H1 (cell line): Measurements from ENCODE around the gene TTC6. TPM values are rescaled to one million over a fixed set of nuclear protein-coding genes. Genes with fewer than 3 reads are reported as not detected.

Experiments
- CTCF ChIA-PET: fragments of 300-600 bp; sonication (Branson Sonifier 250); formaldehyde crosslinking; loops from one replicate; lab custom pipeline; 2021; ENCODE audit not compliant: partially characterized antibody; lab: Charles Lee
- POLR2A ChIA-PET: fragments of 300-600 bp; sonication (Branson Sonifier 250); formaldehyde crosslinking; loops from one replicate; lab custom pipeline; 2021; ENCODE audit warnings: inconsistent platforms; ENCODE audit not compliant: partially characterized antibody; lab: Charles Lee
- DNase-seq, 2 experiments: peaks; one replicate each; pipeline versions ENCODE4 v3.0.0 to v3.0.0-alpha.2; 2010 to 2022; ENCODE audit warnings: low spot score in 2 of 2, low read depth in 1 of 2, mixed read lengths in 1 of 2
- FAIRE-seq: peaks from 2 replicates; lab custom pipeline; 2011; peaks lifted over from hg19 to GRCh38; lab: Jason Lieb, UNC
- H2AFZ ChIP-seq: 2 replicates; pipeline ENCODE4 v1.8.1; 2012; ENCODE audit warnings: low read length, inconsistent platforms
- H2AK5ac ChIP-seq: 2 replicates; pipeline ENCODE4 v1.6.1; 2013; ENCODE audit warnings: low read depth, low read length
- H2BK120ac ChIP-seq: replicated peaks from 2 replicates; pipeline ENCODE3; 2013; ENCODE audit warnings: low read depth, low read length, inconsistent platforms
- H2BK12ac ChIP-seq: 2 replicates; pipeline ENCODE4 v1.6.1; 2013; ENCODE audit warnings: low read depth, low read length
- H2BK15ac ChIP-seq: 2 replicates; pipeline ENCODE4 v1.6.1; 2013; ENCODE audit warnings: low read length
- H2BK20ac ChIP-seq: 2 replicates; pipeline ENCODE4 v1.6.1; 2013; ENCODE audit warnings: low read length
- H2BK5ac ChIP-seq: 2 replicates; pipeline ENCODE4 v1.6.1; 2013; ENCODE audit warnings: low read depth, low read length
- H3K14ac ChIP-seq: 2 replicates; pipeline ENCODE4 v1.6.1; 2013; ENCODE audit warnings: inconsistent platforms; ENCODE audit not compliant: insufficient read length
- H3K18ac ChIP-seq: 2 replicates; pipeline ENCODE4 v1.6.1; 2013; ENCODE audit warnings: low read length; ENCODE audit errors: extremely low read depth
- H3K23ac ChIP-seq: 2 replicates; pipeline ENCODE4 v1.6.1; 2013; ENCODE audit warnings: inconsistent platforms; ENCODE audit not compliant: insufficient read length
- H3K23me2 ChIP-seq: 2 replicates; pipeline ENCODE4 v1.6.1; 2013; ENCODE audit warnings: low read depth, low read length
- H3K27ac ChIP-seq: 2 replicates; pipeline ENCODE4 v1.6.1; 2011; ENCODE audit warnings: low read depth, low read length, inconsistent platforms
- H3K27me3 ChIP-seq, 4 experiments: replicated peaks in 1 of 4; 1 replicate in 1 of 4; 2 replicates in 3 of 4; pipeline versions ENCODE4 v1.6.1 to v1.8.1; 2011 to 2013; ENCODE audit warnings: low read length in 3 of 4, mild to moderate bottlenecking in 3 of 4, inconsistent platforms in 2 of 4, mixed read lengths in 2 of 4, moderate library complexity in 1 of 4; ENCODE audit not compliant: control insufficient read depth in 3 of 4, insufficient read depth in 3 of 4; ENCODE audit errors: extremely low read depth in 1 of 4
- H3K36me3 ChIP-seq, 4 experiments: 2 replicates each; pipeline versions ENCODE4 v1.6.1 to v1.8.1; 2011 to 2013; ENCODE audit warnings: mild to moderate bottlenecking in 4 of 4, low read length in 3 of 4, moderate library complexity in 2 of 4, control low read depth in 1 of 4, inconsistent platforms in 1 of 4; ENCODE audit not compliant: insufficient read depth in 4 of 4, control insufficient read depth in 2 of 4
- H3K4ac ChIP-seq: replicated peaks from 2 replicates; pipeline ENCODE3; 2013; ENCODE audit warnings: low read length, low read depth, mixed read lengths, inconsistent platforms; ENCODE audit not compliant: insufficient read length
- H3K4me1 ChIP-seq, 4 experiments: replicated peaks in 1 of 4; 1 replicate in 1 of 4; 2 replicates in 3 of 4; pipeline versions ENCODE4 v1.6.1 to v1.8.1; 2011 to 2013; ENCODE audit warnings: low read length in 3 of 4, inconsistent platforms in 2 of 4, mixed read lengths in 1 of 4; ENCODE audit not compliant: insufficient read depth in 4 of 4, control insufficient read depth in 3 of 4
- H3K4me2 ChIP-seq, 2 experiments: 2 replicates each; pipeline versions ENCODE4 v1.6.1 to v1.8.1; 2011 to 2013; ENCODE audit warnings: low read depth in 2 of 2, low read length in 2 of 2, control low read depth in 1 of 2, inconsistent platforms in 1 of 2, mild to moderate bottlenecking in 1 of 2; ENCODE audit not compliant: insufficient read depth in 1 of 2
- H3K4me3 ChIP-seq, 4 experiments: fragments of 200-600, 300-600 bp in 1 of 4; sonication (generic), shearing (Covaris generic), sonication (Bioruptor Twin) in 1 of 4; 2 replicates each; pipeline versions ENCODE4 v1.5.1 to v1.8.1; 2011 to 2016; ENCODE audit warnings: low read length in 4 of 4, low read depth in 3 of 4, control low read depth in 2 of 4, inconsistent platforms in 2 of 4, mild to moderate bottlenecking in 2 of 4, mixed read lengths in 1 of 4, moderate library complexity in 1 of 4; ENCODE audit not compliant: insufficient read depth in 2 of 4; ENCODE audit errors: extremely low read depth in 1 of 4
- H3K56ac ChIP-seq: replicated peaks from 2 replicates; pipeline ENCODE3; 2013; ENCODE audit warnings: low read depth, mild to moderate bottlenecking, mixed read lengths, low read length, inconsistent platforms; ENCODE audit not compliant: insufficient read length
- H3K79me1 ChIP-seq: 2 replicates; pipeline ENCODE4 v1.6.1; 2013; ENCODE audit warnings: low read depth, low read length, control low read depth
- H3K79me2 ChIP-seq, 2 experiments: 2 replicates each; pipeline versions ENCODE4 v1.6.1 to v1.8.1; 2012 to 2013; ENCODE audit warnings: low read length in 2 of 2, mild to moderate bottlenecking in 2 of 2, inconsistent platforms in 1 of 2; ENCODE audit not compliant: insufficient read depth in 2 of 2, control insufficient read depth in 1 of 2
- H3K9ac ChIP-seq, 4 experiments: replicated peaks in 1 of 4; 1 replicate in 1 of 4; 2 replicates in 3 of 4; pipeline versions ENCODE4 v1.6.1 to v1.8.1; 2011 to 2013; ENCODE audit warnings: low read depth in 3 of 4, low read length in 3 of 4, control low read depth in 2 of 4, mild to moderate bottlenecking in 2 of 4, moderate library complexity in 2 of 4, inconsistent platforms in 1 of 4; ENCODE audit errors: extremely low read depth in 1 of 4
- H3K9me3 ChIP-seq, 2 experiments: 2 replicates each; pipeline versions ENCODE4 v1.6.1 to v1.8.1; 2012 to 2013; ENCODE audit warnings: mild to moderate bottlenecking in 2 of 2, moderate library complexity in 2 of 2, control low read depth in 1 of 2, inconsistent platforms in 1 of 2, low read depth in 1 of 2, low read length in 1 of 2, mixed read lengths in 1 of 2; ENCODE audit not compliant: insufficient read depth in 2 of 2
- H4K20me1 ChIP-seq, 2 experiments: replicated peaks in 1 of 2; 2 replicates each; pipeline versions ENCODE3 to v1.8.1; 2011 to 2013; ENCODE audit warnings: inconsistent platforms in 2 of 2, low read length in 2 of 2, mild to moderate bottlenecking in 1 of 2; ENCODE audit not compliant: insufficient read depth in 2 of 2, control insufficient read depth in 1 of 2
- H4K5ac ChIP-seq: 2 replicates; pipeline ENCODE4 v1.6.1; 2013; ENCODE audit warnings: low read length, low read depth, mixed read lengths, inconsistent platforms; ENCODE audit not compliant: insufficient read length
- H4K8ac ChIP-seq: 2 replicates; pipeline ENCODE4 v1.8.0; 2013; ENCODE audit warnings: mild to moderate bottlenecking, moderate library complexity, low read length, inconsistent platforms; ENCODE audit not compliant: insufficient read depth; ENCODE audit errors: extremely low read depth
- H4K91ac ChIP-seq: replicated peaks from 2 replicates; pipeline ENCODE3; 2013; ENCODE audit warnings: low read length, mixed read lengths, inconsistent platforms; ENCODE audit not compliant: insufficient read length
- CEBPB ChIP-seq: IDR thresholded peaks from 2 replicates; pipeline ENCODE4 v1.6.1; 2012; ENCODE audit warnings: low read depth, low read length
- CREB1 ChIP-seq: IDR thresholded peaks from 2 replicates; pipeline ENCODE4 v1.6.1; 2012; ENCODE audit warnings: inconsistent platforms
- GABPA ChIP-seq: IDR thresholded peaks from 2 replicates; pipeline ENCODE4 v1.6.1; 2011; ENCODE audit warnings: mild to moderate bottlenecking, low read length, moderate library complexity, borderline replicate concordance; ENCODE audit not compliant: insufficient read depth
- HDAC6 ChIP-seq: IDR thresholded peaks from one replicate; pipeline ENCODE4 v1.7.1; 2012; ENCODE audit warnings: low read depth, mild to moderate bottlenecking, inconsistent platforms, low read length, moderate library complexity
- KDM5A ChIP-seq: fragments of 200-600 bp; IDR thresholded peaks from 2 replicates; pipeline ENCODE4 v1.7.1; 2012; ENCODE audit warnings: mild to moderate bottlenecking, low read length, inconsistent platforms, mixed read lengths
- MAFK ChIP-seq: IDR thresholded peaks from 2 replicates; pipeline ENCODE4 v1.6.1; 2012; ENCODE audit warnings: low read depth, mild to moderate bottlenecking, improper control_type of control experiment, low read length
- NANOG ChIP-seq: IDR thresholded peaks from 2 replicates; pipeline ENCODE4 v1.6.1; 2011; ENCODE audit warnings: low read length, low read depth, mild to moderate bottlenecking, inconsistent platforms; ENCODE audit not compliant: insufficient read depth, poor library complexity, severe bottlenecking
- POU5F1 ChIP-seq: IDR thresholded peaks from 2 replicates; pipeline ENCODE4 v1.6.1; 2011; ENCODE audit warnings: low read depth, mild to moderate bottlenecking, low read length, moderate library complexity
- SP4 ChIP-seq: IDR thresholded peaks from 2 replicates; pipeline ENCODE4 v1.6.1; 2012; ENCODE audit warnings: low read length, inconsistent platforms
- SUZ12 ChIP-seq: fragments of 200-600 bp; sonication (generic); IDR thresholded peaks from 2 replicates; pipeline ENCODE4 v1.6.1; 2012; ENCODE audit warnings: mild to moderate bottlenecking, inconsistent platforms, low read length, moderate library complexity, mixed read lengths
- TEAD4 ChIP-seq: IDR thresholded peaks from 2 replicates; pipeline ENCODE4 v1.6.1; 2012; ENCODE audit warnings: low read depth, low read length, inconsistent platforms, mixed read lengths
- WGBS, 2 experiments: shearing (Covaris generic) in 1 of 2; methylation state at CpG; one replicate each; pipeline versions ENCODE4 v1.1.6 to v1.1.7; 2013 to 2015; ENCODE audit warnings: low lambda C conversion rate in 2 of 2, mixed read lengths in 2 of 2, inconsistent platforms in 1 of 2, low coverage in 1 of 2, missing lambda C conversion rate in 1 of 2; ENCODE audit not compliant: insufficient replicate concordance in 2 of 2, insufficient coverage in 1 of 2, insufficient read length in 1 of 2; ENCODE audit errors: extremely low coverage in 1 of 2, missing lambda C conversion rate in 1 of 2; 5-methylcytosine and 5-hydroxymethylcytosine counted together
- polyA plus RNA-seq, 7 experiments: library from polyadenylated mRNA; depleted of rRNA in 3 of 7; stranded (reverse) in 5 of 7; unstranded in 2 of 7; fragments of >200 nt in 5 of 7; fragments of 200-250 nt in 2 of 7; gene quantifications; 1 replicate in 5 of 7; 2 replicates in 1 of 7; 4 replicates in 1 of 7; pipeline versions ENCODE4 v1.2.1 to v1.2.3, GENCODE V29; 2011 to 2013; ENCODE audit warnings: missing spikeins in 2 of 7, mixed read lengths in 2 of 7
- total RNA-seq: library from RNA; stranded (reverse); fragmentation: NEBNext Ultra II Directional; extraction: Animal tissue kit (Norgen Biotek cat#: 25700); gene quantifications from 2 replicates; pipeline ENCODE4 v1.2.1, GENCODE V29; 2021

TTC6 gene
- total and polyA plus RNA-seq, 2 of the 8 experiments (the other 6 are each of a cell fraction or from before 2014, with no cell fraction given): 0.02 TPM; not detected in 1

GRCh38 chr14:37559386-37559785, 36.0 kb upstream of the TTC6 start:
- TF ChIP-seq POU5F1: no peak
- TF ChIP-seq GABPA: no peak
- TF ChIP-seq TEAD4: no peak
- no peak for TF ChIP-seq SUZ12
- TF ChIP-seq SP4: no peak
- no peak for TF ChIP-seq MAFK
- TF ChIP-seq KDM5A: no peak
- TF ChIP-seq HDAC6: no peak
- no peak for TF ChIP-seq CREB1
- no peak for TF ChIP-seq CEBPB
- no peak for TF ChIP-seq NANOG
- no peaks in the 10 kb centered on the region for H3K79me1 ChIP-seq
- POLR2A ChIA-PET: no interaction called here
- no peaks in the 10 kb centered on the region for H3K23me2 ChIP-seq
- no peaks in the 10 kb centered on the region; a peak in 1 of 8 replicates for H3K36me3 ChIP-seq
- DNase-seq (no peak), FAIRE-seq (peak; percentile 28)
- no peak overlapping the region for H2AFZ ChIP-seq
- no peaks in the 10 kb centered on the region for H3K27me3 ChIP-seq
- H4K20me1 ChIP-seq: no peaks in the 10 kb centered on the region
- H2BK120ac ChIP-seq: no peak overlapping the region
- no peak overlapping the region for H3K56ac ChIP-seq
- H4K5ac ChIP-seq: no peak overlapping the region
- H3K4me2 ChIP-seq: no peak overlapping the region
- H2AK5ac ChIP-seq: no peak overlapping the region
- H3K9me3 ChIP-seq: peaks cover 2 to 12% of the 10 kb centered on the region in 2 experiments; a peak in 2 of 4 replicates
- no peak overlapping the region for H3K4ac ChIP-seq
- no peak overlapping the region for H2BK15ac ChIP-seq
- no peaks in the 10 kb centered on the region for H3K4me1 ChIP-seq
- no peak overlapping the region for H3K18ac ChIP-seq
- no peak overlapping the region for H3K27ac ChIP-seq
- H3K14ac ChIP-seq: no peak overlapping the region
- WGBS, 2 experiments: 85% methylated on average over 6 of the region's 6 CpGs; no CpG with 5 or more reads in 1 of the 2 experiments
- H4K91ac ChIP-seq: no peak overlapping the region
- no peak overlapping the region for H4K8ac ChIP-seq
- H2BK20ac ChIP-seq: no peak overlapping the region
- no peak overlapping the region for H3K4me3 ChIP-seq
- H3K79me2 ChIP-seq: no peaks in the 10 kb centered on the region
- no peak overlapping the region for H3K9ac ChIP-seq
- no peak overlapping the region for H2BK12ac ChIP-seq
- CTCF ChIA-PET: interaction anchor here (0.7 to 1.8 kb wide), 5 partner anchors 18 to 409 kb away, joined by 3 to 6 read pairs (median 3); no protein-coding TSS in a partner anchor
- no peak overlapping the region for H2BK5ac ChIP-seq
- H3K23ac ChIP-seq: no peak overlapping the region
